Measurements from ENCODE around the gene ZNF366.

ZNF366 gene

DNA sequence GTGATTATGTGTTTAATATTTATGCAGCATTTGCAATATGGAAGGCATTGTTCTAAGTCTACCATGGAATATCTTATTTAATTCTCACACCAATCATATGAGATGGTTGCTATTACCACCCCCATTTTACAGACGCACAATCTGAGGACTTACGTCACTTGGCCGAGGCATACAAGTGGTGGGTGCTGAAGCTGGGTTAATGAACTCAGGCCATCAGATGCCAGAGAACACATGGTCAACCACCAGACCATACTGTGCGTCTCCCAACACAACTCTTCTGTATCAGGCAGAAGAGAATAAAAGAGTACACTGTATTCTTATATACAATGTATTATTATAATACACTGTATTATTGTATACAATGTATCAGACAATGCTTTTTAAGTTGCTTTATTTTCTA, 59.5 kb downstream of the ZNF366 start:
- DNase-seq (ENCODE audit: insufficient read length, low spot score) = no peak
- FAIRE-seq = no peak

DNA sequence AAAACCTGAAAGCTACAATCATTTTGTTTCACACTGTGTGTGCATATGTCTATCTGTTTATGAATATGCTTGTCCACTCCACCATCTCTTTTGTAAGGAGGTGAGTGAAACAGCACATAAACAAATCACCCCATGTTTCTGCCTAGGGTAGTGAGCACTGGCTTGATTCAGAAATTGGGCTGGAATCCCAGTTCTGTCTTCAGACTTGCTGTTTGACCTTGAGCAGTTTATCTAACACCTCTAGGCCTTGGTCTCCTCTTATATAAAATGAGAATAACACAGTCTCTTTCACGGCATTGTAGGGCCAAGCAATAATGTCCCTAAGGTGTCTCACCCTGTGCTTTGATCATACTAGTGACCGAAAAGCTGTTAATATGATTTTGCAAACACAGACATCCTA, 61.2 kb downstream of the ZNF366 start:
- DNase-seq (ENCODE audit: insufficient read length, low spot score) = no peak
- no peak for FAIRE-seq

DNA sequence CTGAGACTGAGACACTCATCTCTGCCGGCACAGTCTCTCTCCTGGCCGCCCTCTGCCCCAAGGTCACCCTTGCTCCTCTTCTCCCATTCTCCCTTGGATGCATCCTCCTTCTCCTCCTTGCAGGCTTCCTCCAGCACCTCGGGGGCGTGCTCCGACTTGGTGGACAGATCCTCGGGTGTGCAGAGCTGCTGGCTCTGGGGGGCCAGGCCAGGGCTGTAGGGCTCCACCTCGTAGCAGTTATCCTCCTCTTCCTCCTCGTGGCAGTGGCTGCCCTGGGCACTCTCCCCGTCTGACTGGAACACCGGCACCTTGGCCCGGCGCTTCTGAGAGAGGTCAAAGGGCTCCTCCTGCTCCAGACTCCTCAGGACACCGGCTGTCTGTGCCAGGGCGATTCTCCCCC, 63.3 kb downstream of the ZNF366 start:
- FAIRE-seq (no peak), DNase-seq (ENCODE audit: insufficient read length, low spot score) (no peak)

DNA sequence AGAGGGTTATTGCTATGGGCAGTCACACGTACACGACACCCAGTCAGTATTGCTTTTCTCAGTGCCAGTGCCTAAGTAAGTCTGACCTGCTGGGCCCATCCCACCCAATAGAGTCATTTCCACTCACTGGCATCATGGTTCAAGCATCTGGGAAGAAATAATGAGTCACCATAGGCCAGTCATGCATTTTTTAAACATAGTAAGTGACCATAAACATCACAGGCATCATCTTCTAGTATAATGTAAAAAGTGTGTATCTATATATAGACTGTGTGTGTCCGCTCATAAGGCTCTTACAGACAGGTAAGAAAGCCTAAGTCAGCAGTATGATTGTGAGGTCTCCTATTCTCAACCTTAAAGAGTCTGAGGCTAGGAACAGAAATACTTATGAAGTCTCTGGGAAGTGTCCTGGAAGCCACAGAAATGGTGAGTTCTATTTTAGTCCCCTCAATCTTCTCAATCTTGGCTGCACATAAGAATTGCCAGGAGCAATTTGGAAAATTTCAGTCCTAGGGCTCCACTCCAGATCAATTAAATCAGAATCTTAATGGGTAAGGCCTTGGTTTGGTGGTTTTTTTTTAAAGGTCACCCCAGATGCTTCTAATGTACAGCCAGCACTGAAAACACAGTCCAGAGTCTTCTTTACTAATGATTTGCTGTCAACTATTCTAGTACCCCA, 65.2 kb downstream of the ZNF366 start:
- FAIRE-seq = no peak
- DNase-seq (ENCODE audit: insufficient read length, low spot score) = peak; percentile 48

DNA sequence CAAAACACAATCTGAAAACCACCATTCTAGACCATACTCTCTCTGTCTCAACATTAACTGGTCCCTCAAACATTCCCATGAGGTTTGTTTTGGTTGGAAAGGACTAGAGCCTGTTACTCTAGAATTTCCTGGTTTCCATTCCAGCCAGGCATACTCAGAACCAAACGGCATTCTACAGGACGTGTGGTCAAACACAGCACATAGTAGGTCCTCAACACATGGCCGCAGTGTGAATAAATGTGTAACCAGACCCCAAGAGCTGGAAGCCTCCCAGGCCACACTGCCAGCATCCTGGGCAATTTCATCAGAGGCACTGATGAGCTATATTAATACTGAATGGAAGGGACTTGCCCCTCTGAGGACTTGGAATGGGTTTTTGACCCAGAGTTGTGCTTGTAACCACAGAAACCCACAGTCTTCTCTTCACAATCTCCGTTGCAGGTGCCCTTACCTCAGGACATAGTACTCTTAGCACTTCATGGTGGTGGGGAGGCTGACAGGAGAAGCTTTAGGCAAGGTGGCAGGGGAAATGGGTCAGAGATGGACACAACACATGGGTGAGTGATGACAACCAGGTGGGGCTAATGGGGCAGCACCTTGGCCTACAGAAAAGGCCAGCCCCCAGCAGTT, 66.0 kb downstream of the ZNF366 start:
- FAIRE-seq (no peak), DNase-seq (ENCODE audit: insufficient read length, low spot score) (no peak)

DNA sequence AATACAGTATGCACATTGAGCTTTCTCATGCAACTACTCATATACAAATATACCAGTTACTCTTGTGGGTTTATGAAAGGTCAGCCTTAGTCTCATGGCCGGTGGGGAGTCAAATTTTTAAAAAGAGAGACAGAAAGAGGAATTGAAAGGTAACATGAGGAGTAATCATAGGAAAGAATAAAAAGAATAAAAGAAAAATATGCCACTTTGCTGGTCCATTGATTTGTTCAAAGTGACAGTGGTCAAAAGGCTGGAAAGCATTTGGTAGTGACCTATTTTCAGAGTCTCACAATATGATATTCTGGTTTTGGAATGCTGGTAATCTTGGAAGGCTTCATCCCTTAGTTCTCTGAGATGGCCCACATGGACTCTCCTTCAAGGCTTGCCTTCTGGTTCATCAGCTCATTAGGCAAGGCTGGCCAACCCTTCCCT, 67.0 kb downstream of the ZNF366 start:
- no peak for DNase-seq (ENCODE audit: insufficient read length, low spot score)
- no peak for FAIRE-seq

DNA sequence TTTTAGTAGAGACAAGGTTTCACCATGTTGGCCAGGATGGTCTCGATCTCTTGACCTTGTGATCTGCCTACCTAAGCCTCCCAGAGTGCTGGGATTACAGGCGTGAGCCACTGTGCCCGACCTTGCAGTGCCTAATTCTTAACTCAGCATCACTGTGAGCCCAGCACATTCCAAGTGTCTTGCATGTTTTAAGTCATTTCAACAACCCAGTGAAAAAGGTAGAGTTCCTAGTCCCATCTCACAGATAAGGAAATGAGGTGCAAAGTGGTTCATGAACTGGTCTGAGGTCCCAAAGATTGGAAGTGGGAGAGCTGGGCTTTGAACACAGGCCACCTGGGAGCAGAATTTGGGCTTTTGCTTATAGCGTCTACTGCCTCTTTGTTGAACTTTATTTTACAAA, 68.0 kb downstream of the ZNF366 start:
- FAIRE-seq (no peak), DNase-seq (ENCODE audit: insufficient read length, low spot score) (no peak)

DNA sequence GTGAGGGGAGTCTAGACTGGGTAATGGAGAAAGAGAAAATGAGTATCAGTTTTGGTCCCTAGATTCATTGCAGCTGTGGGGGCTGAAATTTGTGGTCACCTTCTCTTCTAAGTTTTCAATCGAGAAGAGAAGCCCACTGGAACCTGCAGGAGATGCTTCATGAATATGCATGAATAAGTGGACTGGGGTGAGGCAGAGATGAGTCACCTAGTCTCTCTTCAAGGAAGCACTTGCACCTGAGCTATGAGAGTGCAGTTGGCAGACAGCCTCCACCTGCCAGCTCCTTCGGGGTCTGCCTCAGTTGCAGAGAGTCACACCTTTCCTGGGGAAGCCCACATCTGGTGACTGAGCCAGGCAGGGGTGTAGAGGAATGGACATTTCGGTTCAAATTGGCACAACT, 69.1 kb downstream of the ZNF366 start:
- no peak for FAIRE-seq
- no peak for DNase-seq (ENCODE audit: insufficient read length, low spot score)

DNA sequence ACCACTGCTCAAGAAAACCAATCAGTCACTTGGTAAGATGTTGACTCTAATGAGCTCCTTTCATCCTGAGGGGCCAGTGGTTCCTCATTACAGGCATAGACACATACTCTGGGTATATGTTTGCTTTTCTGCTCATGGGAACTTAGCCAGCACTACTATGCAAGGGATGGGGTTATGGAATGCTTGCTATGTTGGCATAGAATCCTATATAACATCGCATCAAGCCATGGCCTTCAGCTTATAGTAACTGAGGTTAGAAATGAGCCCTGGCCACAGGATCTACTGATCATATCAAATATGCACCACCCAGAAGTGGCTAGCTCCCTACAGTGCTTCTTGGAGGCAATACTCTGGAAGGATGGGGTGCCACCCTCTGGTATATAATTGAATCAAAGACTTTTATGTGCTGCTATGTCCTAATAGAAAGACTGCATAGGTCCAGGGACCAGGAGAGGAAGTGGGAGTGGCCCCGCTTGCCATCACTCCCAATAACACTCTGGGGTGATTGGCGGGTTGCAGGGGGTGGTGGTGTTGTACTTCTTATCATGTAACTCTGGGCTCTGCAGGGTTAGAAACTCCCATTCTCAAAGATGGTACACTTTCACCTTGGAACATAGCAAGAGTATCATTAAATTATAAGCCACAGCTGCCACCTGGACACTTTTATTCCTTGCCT, 70.3 kb downstream of the ZNF366 start:
- peak; percentile 19 for DNase-seq (ENCODE audit: insufficient read length, low spot score)
- no peak for FAIRE-seq

DNA sequence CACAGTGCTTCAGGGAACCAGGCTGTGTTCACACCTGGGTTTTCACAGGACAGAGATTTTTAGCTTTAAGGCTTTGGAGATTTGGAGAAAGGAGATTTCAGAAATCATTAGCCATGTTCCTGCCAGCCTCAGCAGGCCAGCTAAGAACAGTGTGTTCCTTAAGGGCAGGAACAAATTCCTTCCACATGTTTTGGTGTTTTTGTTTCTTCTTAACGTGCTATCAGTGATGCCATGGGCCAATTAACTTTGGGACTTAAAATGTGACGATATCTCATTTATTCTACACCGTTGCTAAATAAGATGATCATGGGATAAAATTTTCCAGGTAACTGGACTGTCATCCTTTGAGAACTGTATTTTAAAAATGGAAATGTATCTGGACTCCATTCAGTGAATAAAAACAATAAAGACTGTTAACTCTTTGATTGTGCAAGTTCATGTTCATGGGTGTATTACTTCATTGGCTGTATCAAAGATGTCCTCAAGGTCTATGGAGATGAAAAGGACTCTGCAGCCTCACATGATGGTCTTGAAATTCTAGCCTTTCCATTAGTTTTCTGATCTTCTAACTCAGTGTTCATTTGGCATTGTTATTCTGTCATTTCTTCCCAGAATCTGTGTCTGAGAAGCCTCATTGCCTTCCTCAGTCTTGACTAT, 72.3 kb downstream of the ZNF366 start:
- FAIRE-seq (no peak), DNase-seq (ENCODE audit: insufficient read length, low spot score) (no peak)

DNA sequence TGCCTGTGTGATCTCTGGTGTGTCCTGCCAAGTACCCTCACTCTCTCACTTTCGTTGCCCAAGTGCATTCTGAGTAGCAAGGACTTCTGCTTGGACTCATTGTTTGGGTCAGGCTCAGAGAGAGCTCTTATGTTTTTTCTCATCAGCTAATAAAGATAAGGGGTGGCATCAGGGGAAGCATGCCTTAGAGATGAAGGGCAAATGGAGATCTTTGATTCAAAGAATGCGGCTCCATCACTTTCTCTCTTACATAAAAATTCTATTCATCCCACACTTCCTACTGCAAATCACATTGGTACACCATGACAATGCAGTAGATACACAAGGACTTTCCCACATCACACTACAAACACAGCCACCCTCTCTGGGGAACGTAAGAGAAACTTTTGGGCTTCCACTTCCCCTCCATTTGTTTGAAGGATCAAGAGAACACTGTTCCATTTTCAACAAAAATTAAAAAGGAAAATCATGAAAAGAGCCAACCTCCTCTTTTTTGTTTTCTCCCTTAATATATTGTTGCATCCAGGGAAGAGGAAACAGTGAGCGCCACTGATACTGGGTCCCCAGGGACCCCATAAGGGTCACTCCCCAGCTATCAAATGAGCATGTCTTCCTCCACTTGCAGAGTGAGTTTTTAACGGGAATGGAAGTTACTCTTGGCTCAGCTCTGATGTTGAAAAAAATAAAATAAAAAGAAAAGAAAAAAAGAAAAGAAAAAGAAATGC, 73.0 kb downstream of the ZNF366 start:
- DNase-seq (ENCODE audit: insufficient read length, low spot score) = no peak
- FAIRE-seq = no peak

DNA sequence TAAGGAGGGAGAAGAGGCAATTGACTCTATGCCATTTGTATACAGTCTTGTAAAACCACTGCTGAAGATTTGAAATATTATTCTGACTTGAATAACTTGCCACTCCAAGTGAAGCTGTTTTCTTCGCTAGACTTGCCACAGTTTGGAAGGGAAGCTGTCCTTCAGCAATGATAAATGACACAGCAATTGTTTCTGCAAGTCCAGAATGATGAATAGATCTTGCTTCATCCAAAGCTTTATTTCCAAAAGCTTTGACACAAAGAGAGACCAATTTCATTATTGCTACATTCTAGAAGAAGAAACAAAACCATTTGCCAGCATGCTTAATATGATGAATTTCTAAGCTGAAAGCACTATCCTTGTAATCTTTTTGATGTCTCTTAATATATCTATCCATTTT, 73.7 kb downstream of the ZNF366 start:
- DNase-seq (ENCODE audit: insufficient read length, low spot score) (no peak), FAIRE-seq (no peak)

DNA sequence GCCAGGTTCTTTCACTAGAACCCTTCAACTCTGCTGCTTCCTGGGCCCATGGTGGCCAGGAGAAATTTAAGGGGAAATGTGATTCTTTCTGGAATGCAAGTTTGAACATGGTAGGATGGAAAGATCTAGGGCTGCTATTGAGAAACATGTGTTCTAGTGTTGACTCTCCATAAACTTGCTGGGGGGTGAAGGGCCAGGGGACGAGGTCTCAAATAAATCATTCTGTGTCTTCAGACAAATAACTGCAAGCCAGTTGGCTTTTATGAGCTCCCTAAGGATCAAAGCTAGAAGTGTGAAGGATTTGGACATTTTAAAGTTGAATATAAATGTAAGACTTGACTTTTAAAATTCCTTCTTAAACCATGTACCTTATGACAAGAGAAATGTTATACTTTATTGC, 78.5 kb downstream of the ZNF366 start:
- no peak for FAIRE-seq
- no peak for DNase-seq (ENCODE audit: insufficient read length, low spot score)

DNA sequence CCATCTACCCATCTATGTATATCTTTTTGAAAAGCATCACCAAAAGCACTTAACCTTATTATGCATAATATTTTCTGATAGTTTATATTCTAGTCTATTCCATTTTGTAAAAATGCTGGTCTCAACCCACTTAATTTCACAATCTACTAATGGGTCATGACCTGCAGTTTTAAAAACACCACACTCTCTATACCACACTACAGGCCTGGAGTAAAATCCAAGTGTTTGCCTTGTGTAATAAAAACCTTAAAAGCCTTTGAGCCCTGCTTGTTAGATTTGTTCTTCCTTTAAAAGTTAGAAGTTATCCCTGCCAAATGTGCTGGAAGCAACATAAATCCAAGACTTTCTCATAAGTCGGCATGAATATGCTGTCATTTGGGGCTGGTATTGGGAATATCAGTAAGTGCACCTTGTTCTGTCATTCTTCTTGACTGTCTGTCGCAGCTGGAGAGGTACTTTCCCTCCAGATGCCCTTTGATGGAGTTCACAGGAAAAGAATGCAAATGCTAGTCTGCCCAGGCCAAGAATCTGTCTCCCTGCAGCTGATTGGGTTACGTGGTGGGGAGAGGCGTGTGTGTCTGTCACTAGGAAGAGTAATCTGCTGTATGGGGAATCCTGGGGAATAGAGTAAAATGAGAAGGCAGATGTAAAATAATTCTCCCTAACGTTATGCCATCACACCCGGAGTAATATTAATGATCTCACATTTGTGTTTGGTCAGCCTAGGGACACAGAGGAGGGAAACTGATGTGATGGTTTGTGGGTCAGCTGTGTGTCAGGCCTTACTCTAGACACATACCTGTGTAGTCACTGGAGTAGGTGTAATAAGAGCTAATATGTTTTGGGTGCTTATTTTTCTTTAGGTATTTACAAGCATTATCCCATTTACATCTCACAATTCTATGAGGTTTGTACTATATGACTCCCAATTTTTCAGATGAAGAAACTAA, 79.4 kb downstream of the ZNF366 start:
- DNase-seq (ENCODE audit: insufficient read length, low spot score) (peak; percentile 56), FAIRE-seq (peak; percentile 82)

DNA sequence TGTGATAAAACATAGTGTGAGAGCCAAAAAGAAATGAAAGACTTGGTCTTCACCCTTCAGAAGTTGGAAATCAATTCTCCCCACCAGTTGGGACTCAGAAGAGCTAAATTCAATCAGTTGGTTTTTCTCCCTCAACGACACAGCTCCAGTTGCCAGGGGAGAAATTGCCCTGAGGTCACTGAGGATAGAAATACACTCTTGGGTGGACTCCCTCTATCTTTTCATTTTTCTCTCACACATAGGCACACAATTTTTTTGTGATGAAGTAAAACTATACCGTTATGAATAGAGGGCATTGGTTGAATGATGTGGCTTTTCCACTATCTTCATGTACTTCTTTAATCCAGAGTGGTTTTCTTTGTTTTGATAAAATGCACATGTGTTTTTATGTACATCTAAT, 80.2 kb downstream of the ZNF366 start:
- no peak for FAIRE-seq

DNA sequence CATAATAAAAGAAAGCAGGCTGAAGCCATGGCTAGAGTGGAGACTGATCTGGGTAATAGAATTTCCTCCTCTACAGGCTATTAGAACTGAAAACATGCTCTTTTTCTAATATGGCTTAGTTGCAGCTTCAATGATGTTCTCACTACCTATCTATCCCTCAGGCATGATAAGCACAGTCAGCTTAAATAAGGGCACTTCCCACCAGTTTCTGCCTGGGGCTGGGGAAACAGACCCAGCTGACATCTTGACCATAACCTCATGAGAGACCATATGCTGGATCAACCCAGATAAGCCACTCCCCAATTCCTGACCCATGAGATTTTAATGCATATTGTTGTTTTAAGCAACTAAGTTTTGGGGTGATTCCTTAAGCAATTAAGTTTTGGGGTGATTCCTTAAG, 81.2 kb downstream of the ZNF366 start:
- FAIRE-seq (no peak), DNase-seq (ENCODE audit: insufficient read length, low spot score) (no peak)

More for the DNA sequence above, 80.2 kb downstream of the ZNF366 start:
- no peak for DNase-seq (ENCODE audit: insufficient read length, low spot score)

DNA sequence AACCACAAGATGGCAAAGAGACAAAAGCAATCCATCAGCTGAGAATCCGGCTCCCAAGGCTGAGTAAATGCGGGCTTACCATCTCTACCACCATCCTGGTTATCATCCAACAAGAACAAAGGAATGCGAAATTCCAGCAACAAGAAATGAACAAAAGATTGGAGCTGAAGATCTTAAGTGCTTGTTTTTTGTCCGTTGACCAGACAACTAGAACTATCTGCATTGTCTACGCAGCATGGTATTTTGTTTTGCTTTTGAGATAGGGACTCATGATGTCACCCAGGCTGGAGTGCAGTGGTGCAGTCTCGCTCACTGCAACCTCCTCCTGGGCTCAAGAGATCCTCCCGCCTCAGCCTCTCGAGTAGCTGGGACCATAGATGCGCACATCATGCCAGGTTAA, 88.9 kb downstream of the ZNF366 start:
- FAIRE-seq = no peak
- DNase-seq (ENCODE audit: insufficient read length, low spot score) = no peak

DNA sequence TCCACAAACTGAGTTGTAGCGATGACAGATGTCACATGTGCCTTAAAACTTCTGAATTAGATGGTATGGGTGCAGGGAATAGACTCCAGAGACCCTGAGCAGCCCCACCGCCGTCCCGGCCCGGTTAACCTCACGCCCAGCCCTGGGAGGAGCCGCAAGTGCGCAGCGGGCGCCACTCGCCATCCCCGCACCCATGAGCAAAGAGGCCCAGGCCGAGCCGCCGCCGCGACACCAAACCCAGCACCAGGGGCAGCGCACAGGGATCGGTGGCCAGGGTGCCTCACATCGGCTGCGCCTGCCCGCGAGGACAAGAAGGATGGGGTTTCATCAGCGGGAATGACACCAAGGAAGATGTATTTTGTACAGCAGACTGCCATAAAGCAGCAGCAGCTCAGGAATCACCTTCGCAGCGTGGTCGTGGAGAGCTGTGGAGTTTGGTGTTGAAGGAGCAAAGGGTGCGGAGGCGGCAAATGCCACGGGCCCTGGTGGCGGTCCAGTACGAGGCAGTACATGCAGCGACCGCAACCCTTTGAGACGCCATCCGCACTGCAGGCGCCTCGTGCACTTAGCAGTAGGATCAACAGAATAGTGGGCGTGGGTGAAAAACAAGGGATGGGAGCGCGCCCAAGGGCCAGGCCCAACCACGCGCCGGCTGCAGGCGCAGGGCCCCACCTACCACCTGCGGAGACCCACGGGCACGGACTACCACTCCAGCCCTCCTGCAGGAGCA, 89.7 kb downstream of the ZNF366 start:
- DNase-seq (ENCODE audit: insufficient read length, low spot score) = no peak
- FAIRE-seq = no peak

DNA sequence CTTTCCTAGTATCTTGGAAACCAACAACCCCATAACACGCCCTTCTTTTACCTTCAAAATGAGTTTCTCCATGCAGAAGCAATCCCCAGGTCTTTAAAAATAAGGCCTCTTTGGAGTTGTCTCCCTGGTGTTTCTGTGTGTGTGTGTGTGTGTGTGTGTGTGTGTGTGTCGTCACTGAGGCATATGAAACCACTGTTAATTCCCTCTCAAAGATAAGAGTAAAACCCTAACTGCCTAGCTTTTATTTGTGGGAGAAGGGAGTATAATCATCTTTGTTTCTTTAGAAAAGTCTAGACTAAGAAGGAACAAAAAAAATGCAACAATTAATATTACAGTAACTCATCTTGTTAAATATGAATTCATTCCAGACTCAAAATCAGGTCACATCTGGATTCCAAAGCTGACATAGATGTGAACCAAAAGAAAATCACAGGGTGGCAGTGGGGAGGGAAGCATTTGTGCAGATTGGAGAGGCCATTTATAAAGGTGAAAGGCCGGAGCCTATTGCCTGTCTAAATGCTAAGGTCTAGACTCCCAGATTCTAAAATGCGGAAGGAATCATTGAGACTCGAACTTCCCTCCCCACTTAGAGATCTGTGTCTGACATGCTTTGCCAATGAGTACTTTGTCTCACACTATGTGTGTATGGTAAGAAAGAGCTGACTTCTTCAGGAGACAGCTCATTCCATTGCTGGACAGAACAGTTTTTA, 91.4 kb downstream of the ZNF366 start:
- DNase-seq (ENCODE audit: insufficient read length, low spot score) = no peak
- FAIRE-seq = no peak
